GM21515 (cell line): ENCODE results near the gene TCTN3.
"Not testable (repeated sequence)": the region's sequence is repeated elsewhere in the genome, so short reads cannot be mapped to it uniquely, and the experiment has no call there.

Experiments used
- ATAC-seq: cut with Tn5 transposase; IDR thresholded peaks from one replicate; pipeline ENCODE4 v1.9.1; 2021; ENCODE audit not compliant: unreplicated experiment

TCTN3 gene, protein sequence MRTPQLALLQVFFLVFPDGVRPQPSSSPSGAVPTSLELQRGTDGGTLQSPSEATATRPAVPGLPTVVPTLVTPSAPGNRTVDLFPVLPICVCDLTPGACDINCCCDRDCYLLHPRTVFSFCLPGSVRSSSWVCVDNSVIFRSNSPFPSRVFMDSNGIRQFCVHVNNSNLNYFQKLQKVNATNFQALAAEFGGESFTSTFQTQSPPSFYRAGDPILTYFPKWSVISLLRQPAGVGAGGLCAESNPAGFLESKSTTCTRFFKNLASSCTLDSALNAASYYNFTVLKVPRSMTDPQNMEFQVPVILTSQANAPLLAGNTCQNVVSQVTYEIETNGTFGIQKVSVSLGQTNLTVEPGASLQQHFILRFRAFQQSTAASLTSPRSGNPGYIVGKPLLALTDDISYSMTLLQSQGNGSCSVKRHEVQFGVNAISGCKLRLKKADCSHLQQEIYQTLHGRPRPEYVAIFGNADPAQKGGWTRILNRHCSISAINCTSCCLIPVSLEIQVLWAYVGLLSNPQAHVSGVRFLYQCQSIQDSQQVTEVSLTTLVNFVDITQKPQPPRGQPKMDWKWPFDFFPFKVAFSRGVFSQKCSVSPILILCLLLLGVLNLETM

DNA sequence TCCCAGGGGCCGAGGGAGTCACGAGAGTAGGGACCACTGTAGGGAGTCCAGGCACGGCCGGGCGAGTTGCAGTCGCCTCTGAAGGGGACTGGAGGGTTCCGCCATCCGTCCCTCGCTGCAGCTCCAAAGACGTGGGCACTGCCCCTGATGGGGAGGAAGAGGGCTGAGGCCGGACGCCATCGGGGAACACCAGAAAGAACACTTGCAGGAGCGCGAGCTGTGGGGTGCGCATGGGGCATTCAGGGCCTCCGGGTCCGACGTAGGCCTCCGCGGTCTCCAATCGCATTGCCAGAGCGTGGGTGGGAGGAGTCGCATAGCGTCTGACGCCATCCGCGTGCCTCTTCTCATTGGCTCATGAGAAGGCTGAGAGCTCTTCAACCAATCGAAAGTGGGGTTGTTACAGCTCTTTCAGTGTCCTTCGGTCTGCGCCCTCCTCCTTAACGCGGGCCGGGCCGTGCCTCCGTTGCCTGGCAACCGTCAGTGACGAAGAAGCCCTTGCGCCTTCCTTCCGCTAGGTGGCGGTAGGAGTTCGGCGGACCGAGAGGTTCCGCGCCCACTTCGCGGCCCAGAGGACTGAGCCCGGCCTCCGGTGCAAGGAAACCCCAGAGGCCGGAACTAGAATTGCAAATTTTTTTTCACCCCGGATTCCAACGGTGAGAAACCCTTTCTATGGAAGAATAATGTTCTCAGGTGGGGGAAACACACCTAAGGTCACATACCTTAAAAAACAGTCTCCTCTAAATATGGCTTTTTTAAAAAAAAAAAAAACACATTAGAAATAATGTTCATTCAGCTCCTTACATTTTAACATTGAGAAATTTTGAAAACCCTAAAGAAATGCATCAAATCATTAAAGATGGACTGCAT lies at the start of gene TCTN3:
Gene TCTN3 (minus strand): TSS at position 260 of the 867 bp plus-strand sequence. CDS start 28 bp downstream, at position 232.
- ATAC-seq = peak; percentile 98

DNA sequence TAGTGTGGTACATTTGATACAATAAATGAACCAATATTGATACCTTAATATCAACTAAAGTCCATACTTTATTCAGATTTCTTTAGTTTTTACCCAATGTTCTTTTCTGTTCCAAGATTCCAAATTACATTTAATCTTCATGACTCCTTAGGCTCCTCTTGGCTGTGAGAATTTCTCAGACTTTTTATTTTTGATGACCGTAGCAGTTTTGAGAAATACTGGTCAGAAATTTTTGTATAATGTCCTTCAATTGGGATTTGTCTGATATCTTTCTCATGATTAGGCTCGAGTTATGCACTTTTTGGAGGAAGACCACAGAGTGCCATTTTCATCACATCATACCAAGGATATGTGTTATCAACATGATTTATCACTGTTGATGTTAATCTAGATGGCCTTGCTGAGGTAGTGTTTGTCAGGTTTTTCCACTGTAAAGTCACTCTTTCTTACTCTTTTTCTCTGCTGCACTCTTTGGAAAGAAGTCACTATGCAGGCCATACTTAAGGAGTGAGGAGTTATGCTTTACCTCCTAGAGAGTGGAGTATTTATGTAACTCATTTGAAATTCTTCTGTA lies 49.3 kb upstream of the TCTN3 start:
- ATAC-seq = no peak

DNA sequence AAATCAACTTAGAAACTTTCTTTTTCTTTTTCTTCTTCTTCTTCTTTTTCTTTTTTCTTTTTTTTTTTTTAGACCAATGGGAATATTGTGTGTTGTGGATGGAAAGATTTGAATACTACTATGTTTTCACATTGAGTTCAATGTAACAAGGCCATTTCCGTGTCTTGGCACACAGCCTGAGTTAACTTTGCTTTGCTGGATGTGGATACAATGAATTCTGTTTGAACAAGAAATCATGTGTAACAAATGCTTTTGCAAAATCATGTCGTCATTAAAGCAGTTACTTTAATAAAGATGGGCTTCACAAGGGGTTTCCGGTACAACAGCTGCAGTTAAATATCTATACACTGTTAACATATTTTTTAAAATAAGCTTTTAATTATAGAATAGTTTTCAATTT lies 48.8 kb upstream of the TCTN3 start:
- ATAC-seq = peak; percentile 25

DNA sequence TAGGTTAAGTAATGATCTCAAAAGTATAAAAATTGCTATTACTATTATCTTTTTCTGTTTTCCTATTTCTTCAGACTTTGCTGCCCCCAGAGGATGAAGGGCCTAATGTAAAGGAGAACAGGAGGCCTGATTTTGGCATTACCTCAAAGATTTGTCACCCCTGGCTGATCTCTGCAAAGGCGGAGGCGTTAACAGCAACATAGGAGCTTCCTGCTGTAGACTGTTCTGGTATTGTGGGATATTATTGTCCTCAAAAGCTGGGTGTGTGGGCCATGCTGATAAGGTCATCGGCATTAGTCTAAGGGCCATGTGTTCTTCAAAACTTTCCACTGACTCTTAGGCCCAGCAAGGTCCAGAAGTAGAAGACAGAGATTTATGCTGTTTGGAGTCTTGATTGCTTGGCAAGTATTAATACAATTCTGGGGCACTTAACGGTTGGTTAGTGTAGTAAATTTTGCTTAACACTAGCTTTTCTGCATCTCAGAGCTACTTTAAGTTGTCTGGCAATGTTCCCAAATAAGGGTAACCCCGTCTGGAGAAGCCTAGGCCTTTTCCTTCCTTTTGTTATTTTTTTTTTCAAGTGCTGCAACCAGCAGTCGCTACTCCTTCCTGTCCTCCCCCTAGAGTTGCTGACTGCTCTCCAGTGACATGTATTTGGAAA lies 48.2 kb upstream of the TCTN3 start:
- ATAC-seq = peak; percentile 57

DNA sequence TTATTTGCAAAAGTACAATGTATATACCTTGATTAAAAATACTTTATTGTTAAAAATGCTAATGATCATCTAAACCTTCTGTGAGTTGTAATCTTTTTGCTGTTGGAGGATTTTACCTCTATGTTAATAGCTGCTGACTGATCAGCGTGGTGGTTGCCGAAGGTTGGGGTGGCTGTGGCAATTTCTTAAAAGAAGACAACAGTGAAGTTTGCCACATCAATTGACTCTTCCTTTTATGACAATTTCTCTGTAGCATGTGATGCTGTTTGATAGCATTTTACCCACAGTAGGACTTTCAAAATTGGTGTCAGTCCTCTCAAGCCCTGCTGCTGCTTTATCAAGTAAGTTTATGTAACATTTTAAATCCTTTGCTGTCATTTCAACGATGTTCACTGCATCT lies 45.3 kb upstream of the TCTN3 start:
- no peak for ATAC-seq

DNA sequence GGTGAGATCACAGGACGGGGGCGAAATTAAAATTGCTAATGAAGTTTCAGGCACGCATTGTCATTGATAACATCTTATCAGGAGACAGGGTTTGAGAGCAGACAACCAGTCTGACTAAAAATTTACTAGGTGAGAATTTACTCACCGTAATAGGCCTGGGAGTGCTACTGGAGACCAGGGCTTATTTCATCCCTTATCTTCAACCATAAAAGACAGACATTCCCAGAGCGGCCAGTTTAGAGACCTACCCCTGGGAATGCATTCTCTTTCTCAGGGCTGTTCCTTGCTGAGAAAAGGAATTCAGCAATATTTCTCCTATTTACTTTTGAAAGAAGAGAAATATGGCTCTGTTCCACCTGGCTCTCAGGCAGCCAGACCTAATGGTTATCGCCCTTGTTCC lies 39.2 kb upstream of the TCTN3 start:
- ATAC-seq = not testable (repeated sequence)

DNA sequence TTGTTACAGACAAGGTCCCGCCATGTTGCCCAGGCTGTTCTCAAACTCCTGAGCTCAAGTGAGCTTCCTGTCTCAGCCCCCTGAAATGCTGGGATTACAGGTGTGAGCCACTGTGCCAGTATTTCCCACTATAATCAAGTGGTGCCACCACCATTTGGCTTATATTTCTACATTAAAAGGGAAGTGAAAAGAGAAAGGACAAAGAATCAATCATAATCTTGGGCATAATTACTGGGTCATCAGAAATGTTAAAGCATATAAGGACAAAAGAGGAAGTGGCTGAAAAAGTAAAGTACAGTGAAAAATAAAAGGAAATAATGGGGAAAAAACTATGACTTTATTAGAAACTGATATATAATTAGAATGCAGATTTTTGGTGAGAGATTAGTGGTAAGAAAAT lies 36.5 kb upstream of the TCTN3 start:
- no peak for ATAC-seq

DNA sequence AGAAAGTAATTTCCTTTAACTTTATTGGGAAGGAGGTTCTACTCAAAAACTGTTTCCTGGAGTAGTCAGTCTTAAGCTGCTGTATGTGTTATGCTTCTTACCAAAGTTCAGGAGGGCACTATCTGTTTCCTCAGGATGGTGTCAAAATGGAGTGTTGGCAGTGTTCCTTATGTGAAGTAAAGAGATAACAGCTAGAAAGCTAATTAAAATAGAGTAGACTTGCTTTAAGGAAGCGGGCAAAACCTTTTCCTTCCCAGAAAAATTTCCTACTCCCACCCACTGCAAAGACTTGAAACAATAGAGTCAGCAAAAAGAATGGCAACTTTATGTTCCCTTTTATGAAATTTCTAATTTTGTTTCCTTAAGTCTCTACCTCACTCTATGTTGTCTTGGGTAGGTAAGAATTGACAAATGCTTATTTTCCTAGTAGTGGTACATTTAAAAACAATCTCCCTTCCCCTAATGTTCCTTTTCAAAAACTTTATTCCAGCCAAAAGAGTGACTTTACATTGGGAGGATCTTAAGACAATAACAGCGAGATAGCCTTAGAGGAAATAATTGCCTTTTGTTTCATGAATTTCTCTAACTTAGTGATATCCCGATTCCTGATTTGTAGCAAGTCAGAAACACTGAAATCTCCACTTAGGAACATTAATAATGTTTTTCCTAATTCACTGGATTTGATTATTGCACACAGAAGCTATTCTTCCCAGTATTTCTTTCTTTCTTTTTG lies 35.8 kb upstream of the TCTN3 start:
- no peak for ATAC-seq

DNA sequence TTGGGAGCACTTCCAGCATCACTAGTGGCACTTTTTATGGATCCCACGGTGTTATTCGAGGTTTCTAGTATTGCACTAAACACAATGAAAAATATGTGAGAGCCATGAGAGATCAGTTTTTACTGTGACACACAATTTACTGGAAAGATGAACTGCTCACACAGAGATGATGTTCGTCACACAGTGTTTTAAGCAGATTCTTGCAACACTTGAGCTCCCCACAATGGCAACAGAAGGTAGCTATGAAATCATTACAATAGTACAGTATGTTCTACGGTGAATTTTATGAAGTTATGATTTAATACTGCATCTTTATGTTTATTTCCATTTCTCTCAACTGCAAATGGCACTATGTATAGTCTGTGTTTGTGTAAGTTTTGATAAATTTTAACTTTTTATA lies 34.8 kb upstream of the TCTN3 start:
- ATAC-seq = no peak

DNA sequence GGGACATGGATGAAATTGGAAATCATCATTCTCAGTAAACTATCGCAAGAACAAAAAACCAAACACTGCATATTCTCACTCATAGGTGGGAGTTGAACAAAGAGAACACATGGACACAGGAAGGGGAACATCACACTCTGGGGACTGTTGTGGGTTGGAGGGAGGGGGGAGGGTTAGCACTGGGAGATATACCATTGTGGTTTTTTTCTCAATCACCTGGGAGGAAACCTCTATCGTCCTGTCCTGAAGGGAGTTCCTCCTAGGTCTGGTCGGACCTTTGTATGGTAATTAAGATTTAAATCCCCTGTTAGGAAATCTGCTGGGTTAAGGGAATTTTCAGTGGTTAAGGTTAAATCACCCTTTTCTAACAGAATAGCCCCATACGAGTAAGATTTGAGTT lies 28.8 kb upstream of the TCTN3 start:
- not testable (repeated sequence) for ATAC-seq

DNA sequence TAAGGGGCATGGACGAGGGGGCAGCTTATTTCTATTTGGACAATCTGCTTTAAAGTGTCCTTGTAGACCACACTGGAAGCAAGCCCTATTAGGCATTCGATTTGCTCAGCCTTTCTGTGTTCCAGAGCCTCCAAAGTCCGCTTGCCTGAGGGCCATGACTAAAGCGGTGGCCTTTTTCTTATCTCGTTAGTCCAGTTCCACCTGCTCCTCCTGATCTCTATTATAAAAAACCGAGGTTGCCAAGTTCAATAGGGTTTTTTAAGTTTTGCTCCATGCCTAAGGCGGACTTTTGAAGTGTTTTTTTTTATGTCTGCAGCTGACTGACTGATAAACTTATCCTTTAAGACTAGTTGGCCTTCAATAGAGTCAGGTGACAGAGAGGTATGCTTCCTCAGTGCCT lies 27.0 kb upstream of the TCTN3 start:
- not testable (repeated sequence) for ATAC-seq

DNA sequence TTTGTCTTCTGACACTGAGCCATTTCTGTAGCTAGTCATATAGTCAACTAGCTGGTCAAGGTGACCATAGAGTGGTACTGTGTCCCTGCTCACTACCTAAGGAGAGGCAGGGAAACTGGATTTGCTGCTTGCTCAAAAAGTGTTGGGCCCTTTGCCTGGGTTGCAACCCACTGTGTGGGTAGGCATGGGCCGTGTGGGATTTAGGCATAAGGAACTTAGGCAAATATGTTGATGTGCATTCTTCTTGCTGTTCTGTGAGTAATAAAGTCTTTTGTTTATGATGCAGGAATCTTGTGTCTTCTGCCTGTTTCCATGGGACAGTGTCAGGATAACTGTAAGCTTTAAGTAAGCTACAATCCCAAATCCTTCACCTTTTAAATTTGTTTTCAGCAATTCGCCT lies 23.1 kb upstream of the TCTN3 start:
- no peak for ATAC-seq

DNA sequence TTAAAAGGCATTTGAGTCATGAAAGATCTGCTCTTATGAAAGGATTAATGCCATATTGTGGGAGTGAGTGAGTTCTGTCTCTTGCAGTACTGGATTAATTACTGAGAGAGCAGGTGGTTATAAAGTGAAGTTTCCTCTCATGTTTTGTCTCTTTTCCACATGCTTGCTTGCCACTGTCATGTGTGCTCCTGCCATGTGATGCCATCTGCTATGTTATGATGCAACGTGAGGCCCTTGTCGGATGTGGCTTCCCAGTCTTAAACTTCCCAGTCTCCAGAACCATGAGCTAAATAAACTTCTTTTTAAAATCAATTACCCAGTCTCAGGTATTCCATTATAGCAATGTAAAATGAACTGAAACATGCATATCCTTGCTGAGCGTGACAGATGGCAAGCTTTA lies 22.7 kb upstream of the TCTN3 start:
- ATAC-seq = no peak

DNA sequence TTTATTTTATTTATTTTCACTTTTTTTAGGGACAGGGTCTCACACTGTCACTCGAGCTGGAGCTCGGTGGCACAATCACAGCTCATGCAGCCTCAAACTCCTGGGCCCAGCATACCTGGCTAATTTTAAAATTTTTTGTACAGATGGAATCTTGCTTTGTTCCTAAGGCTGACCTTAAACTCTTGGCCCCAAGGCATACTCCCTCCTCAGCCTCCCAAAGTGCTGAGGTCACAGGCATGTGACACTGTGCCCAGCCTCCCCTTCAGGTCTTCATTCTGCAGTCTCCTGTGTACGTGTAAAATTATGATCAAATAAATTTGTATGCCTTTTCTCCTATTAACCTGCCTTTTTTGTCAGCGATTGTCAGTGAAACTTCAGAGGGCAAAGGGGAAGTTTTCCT lies 17.8 kb upstream of the TCTN3 start:
- ATAC-seq = no peak

DNA sequence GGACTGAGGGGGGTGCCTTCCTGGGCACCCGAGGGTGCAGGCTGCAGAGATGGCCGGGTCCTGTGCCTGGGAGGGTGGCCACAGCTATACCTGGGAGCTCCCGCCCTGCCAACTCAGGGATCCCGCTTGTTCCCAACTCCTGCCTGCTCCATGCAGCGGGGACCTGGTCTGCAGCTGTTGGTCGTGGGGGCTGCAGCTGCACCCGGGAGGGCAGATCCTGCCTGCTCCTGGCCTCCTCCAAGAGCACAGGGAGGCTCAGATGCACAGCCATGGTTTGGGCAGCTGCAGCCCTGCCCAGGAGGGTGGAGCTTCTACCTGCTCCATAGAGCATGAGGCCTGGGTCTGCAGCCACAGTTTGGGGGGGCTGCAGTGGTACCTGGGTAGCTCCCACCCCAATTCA lies 13.3 kb upstream of the TCTN3 start:
- no peak for ATAC-seq

DNA sequence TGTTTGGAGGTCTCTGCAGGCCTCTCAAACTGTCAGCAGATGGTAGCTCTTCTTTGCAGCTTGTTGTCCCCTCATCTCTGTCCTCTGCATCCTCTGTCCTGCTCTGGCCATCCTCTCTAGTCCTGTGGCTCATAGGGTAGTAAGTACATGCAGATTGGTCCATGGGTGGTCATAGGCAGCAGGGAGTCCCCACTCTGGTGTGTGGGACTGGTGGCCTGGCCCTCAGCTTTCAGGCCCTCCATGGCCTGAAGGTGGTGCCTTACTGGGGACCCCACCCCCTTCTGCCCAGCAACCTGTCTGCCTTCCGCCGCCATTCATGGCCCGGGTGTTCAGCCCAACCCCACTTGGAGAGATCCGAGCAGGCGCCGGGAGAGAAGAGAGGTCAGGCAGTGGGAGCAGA lies 12.8 kb upstream of the TCTN3 start:
- no peak for ATAC-seq

DNA sequence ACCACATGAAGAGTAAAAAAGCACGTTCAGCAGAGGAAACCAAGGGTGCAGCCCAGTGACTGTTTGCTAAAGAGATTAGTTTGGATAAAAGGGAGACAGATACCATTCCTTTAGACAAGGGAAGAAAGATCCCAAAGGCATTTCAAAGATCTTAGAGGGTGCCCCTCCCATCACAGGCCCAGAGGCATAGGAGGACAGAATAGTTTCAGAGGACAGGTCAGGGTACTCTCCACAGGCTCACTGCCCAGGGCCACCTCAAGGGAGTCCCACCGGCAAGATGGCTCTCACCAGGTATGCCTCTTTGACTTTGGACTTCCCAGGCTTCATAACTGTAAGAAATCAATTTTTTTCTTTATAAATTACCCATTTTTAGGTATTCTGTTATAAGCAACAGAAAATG lies 4.7 kb upstream of the TCTN3 start:
- no peak for ATAC-seq

DNA sequence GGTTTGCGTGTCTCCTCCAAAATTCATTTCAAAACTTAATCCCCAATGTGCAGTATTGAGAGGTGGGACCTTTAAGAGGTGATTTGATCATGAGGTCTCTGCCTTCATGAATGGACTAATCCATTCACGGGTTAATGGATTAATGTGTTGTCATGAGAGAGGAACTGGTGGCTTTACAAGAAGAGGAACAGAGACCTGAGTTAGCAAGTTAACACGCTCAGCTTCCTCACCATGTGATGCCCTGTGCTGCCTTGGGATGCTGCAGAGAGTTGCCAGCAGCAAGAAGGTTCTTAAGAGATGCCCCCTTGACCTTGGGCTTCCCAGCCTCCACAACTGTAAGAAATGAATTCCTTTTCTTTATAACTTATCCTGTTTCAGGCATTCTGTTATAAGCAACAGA lies 3.7 kb upstream of the TCTN3 start:
- ATAC-seq = no peak

DNA sequence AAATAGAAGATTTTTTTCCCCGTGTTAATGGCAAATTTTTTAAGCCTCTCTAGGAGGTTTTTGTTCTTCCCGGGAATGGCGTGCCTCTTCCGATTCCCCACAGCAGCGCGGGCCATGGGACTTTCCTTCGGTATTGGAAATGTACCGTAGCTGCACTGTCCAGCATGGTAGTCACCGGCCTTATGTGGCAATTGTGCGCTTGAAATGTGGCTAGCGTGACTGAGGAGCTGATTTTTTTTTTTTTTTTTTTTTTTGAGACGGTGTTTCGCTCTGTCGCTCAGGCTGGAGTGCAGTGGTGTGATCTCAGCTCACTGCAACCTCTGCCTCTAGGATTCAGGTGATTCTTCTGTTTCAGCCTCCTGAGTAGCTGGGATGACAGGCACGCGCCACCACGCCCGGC lies 938 bp upstream of the TCTN3 start:
- ATAC-seq = no peak

DNA sequence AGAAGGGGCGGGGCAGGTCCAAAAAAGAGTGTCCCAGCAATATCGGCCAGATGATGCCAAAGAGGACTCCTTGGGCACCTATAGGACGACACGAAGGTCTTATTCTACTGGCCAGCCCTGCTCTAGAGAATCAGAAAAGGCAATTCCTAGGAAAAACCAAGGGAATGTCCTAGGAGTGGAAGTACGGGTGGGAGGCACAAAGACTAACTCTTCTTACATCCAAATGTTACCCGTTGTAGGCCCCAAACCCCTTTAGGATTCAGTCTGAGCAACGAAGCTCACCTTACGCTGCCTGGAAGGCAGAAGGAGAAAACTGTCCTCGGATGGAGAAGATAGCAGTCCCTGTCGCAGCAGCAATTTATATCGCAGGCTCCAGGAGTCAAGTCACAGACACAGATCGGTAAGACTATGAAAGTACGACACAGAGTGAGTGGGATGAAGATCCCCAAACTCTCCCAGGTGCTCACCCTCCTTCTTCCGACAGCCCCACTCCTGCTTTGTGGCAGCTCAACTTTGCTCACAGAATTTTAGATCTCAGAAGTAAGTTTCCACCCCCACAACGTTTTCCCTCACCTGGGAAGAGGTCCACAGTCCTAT lies 558 bp downstream of the TCTN3 start:
- peak; percentile 2 for ATAC-seq
